Mesothelial cell of epicardium (in vitro differentiated cells): ENCODE results near the gene JAML. TPM values are rescaled to one million over a fixed set of nuclear protein-coding genes. Genes with fewer than 3 reads are reported as not detected.

Experiments used
- DNase-seq, 2 experiments: peaks; one replicate each; pipeline ENCODE4 v3.0.0; 2021; ENCODE audit warnings: low spot score in 2 of 2; ENCODE audit not compliant: unreplicated experiment in 2 of 2
- H3K27ac Mint-ChIP-seq: 2 replicates; pipeline ENCODE4 v1.8.0; 2021; ENCODE audit warnings: mixed read lengths
- H3K27me3 Mint-ChIP-seq: 2 replicates; pipeline ENCODE4 v1.8.0; 2021; ENCODE audit warnings: low read depth, mixed read lengths
- H3K36me3 Mint-ChIP-seq: 2 replicates; pipeline ENCODE4 v1.8.0; 2021; ENCODE audit warnings: mixed read lengths
- H3K4me1 Mint-ChIP-seq: 2 replicates; pipeline ENCODE4 v1.8.0; 2021; ENCODE audit warnings: mixed read lengths
- H3K4me3 Mint-ChIP-seq: 2 replicates; pipeline ENCODE4 v1.8.0; 2021; ENCODE audit warnings: mild to moderate bottlenecking, moderate library complexity, mixed read lengths
- H3K9me3 Mint-ChIP-seq: 2 replicates; pipeline ENCODE4 v1.8.0; 2021; ENCODE audit warnings: mixed read lengths
- CTCF ChIP-seq: fragments of 200-600 bp; sonication (generic); IDR thresholded peaks from one replicate; pipeline ENCODE4 v1.5.0; 2021; ENCODE audit warnings: antibody characterized with exemption; ENCODE audit not compliant: unreplicated experiment
- total RNA-seq: library from RNA; stranded (reverse); gene quantifications from 3 replicates; pipeline ENCODE4 v1.2.1, GENCODE V29; 2021

Gene JAML, protein sequence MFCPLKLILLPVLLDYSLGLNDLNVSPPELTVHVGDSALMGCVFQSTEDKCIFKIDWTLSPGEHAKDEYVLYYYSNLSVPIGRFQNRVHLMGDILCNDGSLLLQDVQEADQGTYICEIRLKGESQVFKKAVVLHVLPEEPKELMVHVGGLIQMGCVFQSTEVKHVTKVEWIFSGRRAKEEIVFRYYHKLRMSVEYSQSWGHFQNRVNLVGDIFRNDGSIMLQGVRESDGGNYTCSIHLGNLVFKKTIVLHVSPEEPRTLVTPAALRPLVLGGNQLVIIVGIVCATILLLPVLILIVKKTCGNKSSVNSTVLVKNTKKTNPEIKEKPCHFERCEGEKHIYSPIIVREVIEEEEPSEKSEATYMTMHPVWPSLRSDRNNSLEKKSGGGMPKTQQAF
- total RNA-seq, result not detected in 3 replicates

- Mint-ChIP-seq H3K9me3 (no peaks in the 10 kb centered on the region), H3K4me3 (no peak within 1 kb of the TSS), H3K4me1 (no peaks in the 10 kb centered on the region), H3K27ac (no peak within 1 kb of the TSS), H3K36me3 (peaks cover 4% of the 10 kb centered on the region), H3K27me3 (peaks cover 50% of the 10 kb centered on the region)
- DNase-seq, result no peak
- no peak for TF ChIP-seq CTCF
Measured at GRCh38 chr11:118224511-118225188, at the start of gene JAML. Gene JAML (minus strand): TSS chr11:118225011. CDS start chr11:118214866, 10,145 bp downstream.

DNA sequence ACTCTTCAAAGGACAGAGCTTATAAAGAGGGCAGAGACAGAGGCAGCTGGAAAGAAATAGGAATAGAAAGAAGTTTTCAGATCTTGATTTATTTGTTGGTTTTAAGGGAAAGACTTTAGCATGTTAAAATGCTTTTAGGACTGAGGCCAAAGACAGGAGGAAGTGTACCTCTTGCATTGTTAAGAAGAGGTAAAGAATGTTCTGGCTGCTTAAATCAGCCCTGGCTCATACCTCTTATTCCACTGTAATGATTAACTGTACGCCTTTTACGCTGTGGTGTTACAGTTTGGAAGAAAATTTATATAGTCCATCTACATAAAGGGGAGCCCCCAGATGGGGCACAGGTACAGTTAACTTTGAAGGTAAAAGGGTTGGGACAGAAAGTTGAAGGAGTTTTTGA is 49.4 kb upstream of the JAML start:
- TF ChIP-seq CTCF, result no peak
- no peak for DNase-seq
- Mint-ChIP-seq H3K9me3 (no peaks in the 10 kb centered on the region), H3K27me3 (peaks cover 18% of the 10 kb centered on the region), H3K27ac (peak overlapping the region; percentile 51), H3K4me3 (no peak overlapping the region), H3K4me1 (peaks cover 26% of the 10 kb centered on the region), H3K36me3 (no peaks in the 10 kb centered on the region)

GRCh38 chr11:118272001-118272400 is 47.2 kb upstream of the JAML start:
- Mint-ChIP-seq H3K9me3 (no peaks in the 10 kb centered on the region), H3K4me3 (no peak overlapping the region), H3K36me3 (no peaks in the 10 kb centered on the region), H3K27ac (no peak overlapping the region), H3K27me3 (peaks cover 16% of the 10 kb centered on the region), H3K4me1 (peaks cover 26% of the 10 kb centered on the region)
- TF ChIP-seq CTCF, result no peak
- no peak for DNase-seq

DNA sequence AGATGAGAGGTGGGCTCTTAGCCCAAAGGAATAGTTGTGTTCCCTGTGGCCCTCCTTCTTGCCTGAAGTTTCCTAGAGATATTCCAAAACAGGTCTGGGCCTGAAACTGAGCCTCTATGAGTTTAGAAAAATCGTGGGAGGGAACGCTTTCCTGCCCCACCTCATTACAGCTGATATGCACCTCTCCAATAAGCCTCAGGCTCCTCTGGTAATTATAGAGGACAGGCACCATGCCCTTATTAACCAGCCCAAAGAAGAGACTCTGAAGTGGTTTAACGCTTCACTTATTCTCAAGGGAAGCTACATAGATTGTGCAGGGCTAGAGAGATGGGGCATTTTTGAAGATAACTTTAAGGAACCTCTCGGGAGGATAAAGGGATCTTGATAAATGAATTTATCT is 42.7 kb upstream of the JAML start:
- H3K27ac Mint-ChIP-seq, result no peak overlapping the region
- peaks cover 33% of the 10 kb centered on the region for H3K27me3 Mint-ChIP-seq
- H3K4me3 Mint-ChIP-seq, result no peak overlapping the region
- no peaks in the 10 kb centered on the region for H3K9me3 Mint-ChIP-seq
- TF ChIP-seq CTCF, result no peak
- peaks cover under 1% of the 10 kb centered on the region for H3K36me3 Mint-ChIP-seq
- peaks cover 37% of the 10 kb centered on the region for H3K4me1 Mint-ChIP-seq
- DNase-seq, result no peak

GRCh38 chr11:118265954-118266353 is 41.1 kb upstream of the JAML start:
- no peak for DNase-seq
- peak overlapping the region; percentile 7 for H3K4me3 Mint-ChIP-seq
- H3K27me3 Mint-ChIP-seq, result peaks cover 38% of the 10 kb centered on the region
- H3K36me3 Mint-ChIP-seq, result peaks cover 7% of the 10 kb centered on the region
- no peaks in the 10 kb centered on the region for H3K9me3 Mint-ChIP-seq
- TF ChIP-seq CTCF, result no peak
- H3K27ac Mint-ChIP-seq, result peak overlapping the region; percentile 93
- H3K4me1 Mint-ChIP-seq, result peaks cover 43% of the 10 kb centered on the region
